DMS 273 (cell line): Measurements from ENCODE around the gene FAM163B.
A peak's percentile ranks its signal among the peaks of the same experiment; 100 is the strongest.

Source experiments
- DNase-seq: peaks from one replicate; lab custom pipeline; 2025; ENCODE audit not compliant: unreplicated experiment; lab: John Stamatoyannopoulos, UW

FAM163B gene

DNA sequence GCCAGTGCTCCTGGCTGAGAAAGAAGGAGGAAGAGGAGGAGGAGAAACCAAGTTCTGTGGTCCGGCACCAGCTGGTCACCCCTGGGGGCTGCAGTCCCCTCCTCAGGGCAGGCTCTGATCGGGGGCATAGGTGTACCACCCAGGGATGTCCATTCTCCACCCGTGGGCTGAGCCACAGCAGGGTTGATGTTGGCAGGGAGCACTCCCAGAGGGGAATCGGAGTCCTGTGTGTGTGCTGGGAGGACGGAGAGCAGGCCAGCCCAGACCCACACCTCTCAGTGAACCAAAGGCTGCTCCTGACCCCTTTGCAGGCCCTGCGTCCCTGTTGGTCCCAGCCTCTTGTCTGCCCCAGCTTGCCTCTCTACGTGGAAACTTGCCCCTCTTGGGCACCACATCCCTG, 79.3 kb downstream of the FAM163B start:
- DNase-seq, result no peak

DNA sequence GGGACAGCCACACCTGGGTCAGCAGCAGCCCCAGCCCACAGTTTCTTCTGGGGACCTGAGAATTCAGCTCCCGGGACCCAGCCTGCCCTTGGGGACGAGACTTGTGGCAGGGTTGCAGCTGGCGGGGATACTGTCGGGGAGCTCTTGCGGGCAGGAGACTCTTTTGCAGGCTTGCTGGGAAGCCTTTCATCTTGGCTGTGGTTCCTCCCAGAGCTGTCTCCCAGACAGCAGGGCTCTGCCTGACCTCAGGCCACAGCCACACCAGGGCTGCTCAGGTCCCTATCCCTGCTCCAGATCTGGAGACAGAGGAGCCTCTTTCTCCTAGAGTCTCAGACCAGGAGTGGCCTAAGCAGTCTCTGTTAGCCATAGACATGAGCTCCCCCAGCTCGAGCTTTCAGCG, 79.7 kb downstream of the FAM163B start:
- DNase-seq, result no peak

DNA sequence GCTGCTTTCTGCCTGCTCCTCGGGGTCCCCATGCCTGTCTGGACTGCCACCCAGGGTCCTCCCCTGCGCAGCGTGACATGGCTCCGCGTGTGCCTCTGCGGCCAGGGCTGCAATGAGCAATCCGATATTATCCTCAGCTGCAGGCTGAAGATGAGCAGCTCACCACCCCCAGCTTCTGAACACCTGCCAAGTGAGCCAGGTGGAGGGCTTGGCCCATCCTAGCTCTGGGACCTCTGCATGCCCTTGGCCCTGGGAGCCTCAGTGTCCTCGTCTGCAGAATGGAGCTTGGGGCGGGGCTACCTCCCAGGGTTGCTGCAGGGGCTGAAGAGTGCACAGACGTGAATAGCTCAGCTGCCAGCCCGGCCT, 80.3 kb downstream of the FAM163B start:
- peak; percentile 27 for DNase-seq

DNA sequence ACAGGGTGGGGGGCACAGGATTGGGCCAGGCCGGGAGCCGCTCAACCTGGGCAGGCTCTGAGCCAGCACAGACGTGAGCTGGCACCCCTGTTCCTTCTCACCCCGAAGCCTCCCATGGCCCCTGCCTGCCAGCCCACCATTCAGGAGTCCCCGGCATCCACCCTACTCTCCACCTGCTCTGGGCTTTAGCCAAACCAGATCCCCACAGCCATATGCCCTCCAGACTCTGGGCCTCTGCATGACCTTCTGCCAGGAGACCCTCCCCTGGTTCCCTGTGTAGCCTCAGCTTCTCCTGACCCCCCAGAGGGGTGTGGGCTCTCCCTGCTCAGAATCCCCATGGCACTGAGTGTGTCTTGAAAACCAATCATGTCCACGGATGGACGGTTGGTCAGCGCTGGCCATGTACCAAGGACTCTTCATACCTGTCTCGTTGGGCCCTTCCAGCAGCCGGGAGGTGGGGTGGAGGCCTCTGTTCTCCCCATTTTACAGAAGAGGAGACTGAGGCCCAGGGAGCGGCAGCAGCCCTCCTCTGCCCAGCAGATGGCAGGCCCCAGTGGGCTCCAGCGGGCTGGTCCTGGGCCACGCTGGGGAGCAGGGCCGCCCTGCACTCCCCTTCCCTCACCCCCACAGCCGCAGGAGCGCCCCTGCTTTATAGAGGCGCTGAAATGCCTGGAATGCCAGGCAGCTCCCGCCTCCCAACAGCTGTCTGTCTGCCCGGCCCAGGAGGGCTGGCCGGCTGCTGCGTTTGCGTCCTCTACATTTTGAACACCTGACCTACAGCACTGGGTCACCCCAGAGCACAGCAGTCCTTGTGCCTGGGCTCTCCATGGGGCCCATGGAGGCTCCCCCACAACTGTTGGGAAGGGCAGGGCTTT, 81.0 kb downstream of the FAM163B start:
- peak; percentile 30 for DNase-seq

DNA sequence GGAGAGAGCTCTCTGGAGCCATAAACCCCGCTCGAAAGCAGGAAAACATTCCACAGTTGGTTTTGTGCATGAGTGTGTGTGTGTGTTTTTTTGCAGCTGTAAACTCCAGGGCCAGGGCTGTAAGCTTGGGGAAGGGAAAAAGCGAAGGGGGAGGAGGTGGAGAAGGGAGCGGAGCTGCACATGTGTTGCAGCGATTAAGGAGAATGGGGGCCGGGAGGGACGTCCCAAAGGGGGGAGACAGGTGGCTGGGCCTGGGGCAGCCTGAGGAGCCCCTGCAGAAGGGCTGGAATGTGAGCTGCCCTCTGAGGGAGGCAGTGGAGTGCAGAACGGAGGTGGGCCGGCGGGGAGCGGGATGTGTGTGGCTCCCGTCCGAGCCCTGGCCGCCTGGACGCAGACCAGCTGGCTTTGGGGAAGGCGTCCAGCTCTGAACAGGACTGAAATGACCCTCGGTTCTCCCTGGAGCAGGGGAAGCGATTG, 81.7 kb downstream of the FAM163B start:
- DNase-seq, result no peak
